Activated naive CD4-positive, alpha-beta T cell treated with anti-CD3 and anti-CD28 coated beads, Interleukin-2, amount 50 U/mL, for 16 hours (primary cell): ENCODE data around the gene XPO5.
A peak's percentile ranks its signal among the peaks of the same experiment; 100 is the strongest.
"Not testable (repeated sequence)": the region's sequence is repeated elsewhere in the genome, so short reads cannot be mapped to it uniquely, and the experiment has no call there.

Experiments used
- DNase-seq: peaks from one replicate; pipeline ENCODE4 v3.0.0-alpha.2; 2020

The XPO5 gene

GRCh38 chr6:43575772-43576551 is at the start of gene XPO5, which contains the start of gene POLH:
TSS of gene XPO5 (minus strand) at chr6:43576038. CDS start at chr6:43575864, 174 bp downstream.
TSS of gene POLH (plus strand) at chr6:43576185. CDS start at chr6:43582320, 6,135 bp downstream.
- DNase-seq = peak; percentile 92

- no peak for DNase-seq
Measured at GRCh38 chr6:43625393-43625992, 49.7 kb upstream of the XPO5 start.

GRCh38 chr6:43624786-43625288 is 49.0 kb upstream of the XPO5 start:
- no peak for DNase-seq

- no peak for DNase-seq
Measured at GRCh38 chr6:43623880-43624785, 48.3 kb upstream of the XPO5 start.

- DNase-seq = no peak
Measured at GRCh38 chr6:43622541-43622940, 46.7 kb upstream of the XPO5 start.

- no peak for DNase-seq
Measured at GRCh38 chr6:43621836-43622180, 46.0 kb upstream of the XPO5 start.

- no peak for DNase-seq
Measured at GRCh38 chr6:43621078-43621835, 45.4 kb upstream of the XPO5 start.

- DNase-seq = no peak
Measured at GRCh38 chr6:43616725-43617472, 41.1 kb upstream of the XPO5 start.

- DNase-seq = no peak
Measured at GRCh38 chr6:43614396-43614730, 38.5 kb upstream of the XPO5 start.

- no peak for DNase-seq
Measured at GRCh38 chr6:43613721-43614395, 38.0 kb upstream of the XPO5 start.

- no peak for DNase-seq
Measured at GRCh38 chr6:43610431-43610830, 34.6 kb upstream of the XPO5 start.

- DNase-seq = no peak
Measured at GRCh38 chr6:43609402-43609801, 33.6 kb upstream of the XPO5 start.

- no peak for DNase-seq
Measured at GRCh38 chr6:43608807-43609206, 33.0 kb upstream of the XPO5 start.

- DNase-seq = peak; percentile 59
Measured at GRCh38 chr6:43608310-43608763, 32.5 kb upstream of the XPO5 start.

GRCh38 chr6:43606019-43606418 is 30.2 kb upstream of the XPO5 start:
- DNase-seq = no peak

- DNase-seq = no peak
Measured at GRCh38 chr6:43604174-43604573, 28.3 kb upstream of the XPO5 start.

GRCh38 chr6:43600595-43600994 is 24.8 kb upstream of the XPO5 start:
- no peak for DNase-seq

- DNase-seq = no peak
Measured at GRCh38 chr6:43593938-43594337, 18.1 kb upstream of the XPO5 start.

GRCh38 chr6:43589564-43589963 is 13.7 kb upstream of the XPO5 start:
- DNase-seq = not testable (repeated sequence)

GRCh38 chr6:43588194-43588593 is 12.4 kb upstream of the XPO5 start:
- DNase-seq = no peak

- DNase-seq = no peak
Measured at GRCh38 chr6:43584892-43585570, 9.2 kb upstream of the XPO5 start.
